ENCODE data around the gene TULP1.

The TULP1 gene

GRCh38 chr6:35477551-35478179 lies 35.0 kb downstream of the TULP1 start:
- H3K9ac ChIP-seq (ENCODE audit: low read length) = no peak overlapping the region
- no peaks in the 10 kb centered on the region for H3K27me3 ChIP-seq (ENCODE audit: low read length)
- H3K9me3 ChIP-seq (ENCODE audit: insufficient read depth, low read length) = no peaks in the 10 kb centered on the region
- H3K27ac ChIP-seq (ENCODE audit: low read depth, low read length) = no peak overlapping the region
- no peak overlapping the region for H2AFZ ChIP-seq (ENCODE audit: low read depth, low read length, severe bottlenecking)
- H4K20me1 ChIP-seq (ENCODE audit: low read depth, low read length) = no peaks in the 10 kb centered on the region
- peaks cover 34% of the 10 kb centered on the region for H3F3A ChIP-seq (ENCODE audit: insufficient read depth)
- no peaks in the 10 kb centered on the region for H3K79me2 ChIP-seq (ENCODE audit: insufficient read depth, low read length)
- no peak overlapping the region for H3K4me3 ChIP-seq (ENCODE audit: insufficient read depth, low read length, poor library complexity, severe bottlenecking)
- TF ChIP-seq CTCF (IDR thresholded peaks at IDR 0.05; ENCODE audit: insufficient read depth, low read length, poor library complexity, severe bottlenecking) (no peak), EZH2phosphoT487 (conservative IDR thresholded peaks at IDR 0.05; ENCODE audit: low read length) (no peak)
- peaks cover under 1% of the 10 kb centered on the region; the same call in 1 of the 2 replicates for H3K36me3 ChIP-seq (ENCODE audit: low read length)
- no peak overlapping the region for H3K4me2 ChIP-seq (ENCODE audit: low read depth, low read length, poor library complexity, severe bottlenecking)
- H3K9me2 ChIP-seq (replicated peaks; ENCODE audit: insufficient read depth, low read length) = no peaks in the 10 kb centered on the region

GRCh38 chr6:35477028-35477427 lies 35.7 kb downstream of the TULP1 start:
- H3K4me3 ChIP-seq (ENCODE audit: insufficient read depth, low read length, poor library complexity, severe bottlenecking) = no peak overlapping the region
- no peaks in the 10 kb centered on the region for H3K27me3 ChIP-seq (ENCODE audit: low read length)
- no peak overlapping the region for H2AFZ ChIP-seq (ENCODE audit: low read depth, low read length, severe bottlenecking)
- H3K9ac ChIP-seq (ENCODE audit: low read length) = no peak overlapping the region
- H3K27ac ChIP-seq (ENCODE audit: low read depth, low read length) = no peak overlapping the region
- H3F3A ChIP-seq (ENCODE audit: insufficient read depth) = peaks cover 40% of the 10 kb centered on the region
- H4K20me1 ChIP-seq (ENCODE audit: low read depth, low read length) = peaks cover 6% of the 10 kb centered on the region; the same call in 1 of the 2 replicates
- H3K9me2 ChIP-seq (replicated peaks; ENCODE audit: insufficient read depth, low read length) = no peaks in the 10 kb centered on the region
- no peaks in the 10 kb centered on the region for H3K79me2 ChIP-seq (ENCODE audit: insufficient read depth, low read length)
- no peaks in the 10 kb centered on the region for H3K9me3 ChIP-seq (ENCODE audit: insufficient read depth, low read length)
- TF ChIP-seq EZH2phosphoT487 (conservative IDR thresholded peaks at IDR 0.05; ENCODE audit: low read length) = no peak
- no peak for TF ChIP-seq CTCF (IDR thresholded peaks at IDR 0.05; ENCODE audit: insufficient read depth, low read length, poor library complexity, severe bottlenecking)
- peaks cover 7% of the 10 kb centered on the region for H3K36me3 ChIP-seq (ENCODE audit: low read length)
- H3K4me2 ChIP-seq (ENCODE audit: low read depth, low read length, poor library complexity, severe bottlenecking) = no peak overlapping the region

- Histone ChIP-seq H3K4me3 (ENCODE audit: insufficient read depth, low read length, poor library complexity, severe bottlenecking) (no peak overlapping the region), H3K4me2 (ENCODE audit: low read depth, low read length, poor library complexity, severe bottlenecking) (no peak overlapping the region), H3K36me3 (ENCODE audit: low read length) (peaks cover 16% of the 10 kb centered on the region), H3K9me2 (replicated peaks; ENCODE audit: insufficient read depth, low read length) (no peaks in the 10 kb centered on the region), H3K9ac (ENCODE audit: low read length) (no peak overlapping the region), H3K27me3 (ENCODE audit: low read length) (no peaks in the 10 kb centered on the region), H3K27ac (ENCODE audit: low read depth, low read length) (no peak overlapping the region), H4K20me1 (ENCODE audit: low read depth, low read length) (peaks cover 13% of the 10 kb centered on the region), H2AFZ (ENCODE audit: low read depth, low read length, severe bottlenecking) (no peak overlapping the region), H3F3A (ENCODE audit: insufficient read depth) (peaks cover 51% of the 10 kb centered on the region), H3K9me3 (ENCODE audit: insufficient read depth, low read length) (no peaks in the 10 kb centered on the region), H3K79me2 (ENCODE audit: insufficient read depth, low read length) (peaks cover 4% of the 10 kb centered on the region; the same call in 1 of the 2 replicates)
- TF ChIP-seq CTCF (IDR thresholded peaks at IDR 0.05; ENCODE audit: insufficient read depth, low read length, poor library complexity, severe bottlenecking) (no peak), EZH2phosphoT487 (conservative IDR thresholded peaks at IDR 0.05; ENCODE audit: low read length) (no peak)
These were observed 36.7 kb downstream of the TULP1 start for GRCh38 chr6:35476004-35476403.

Measured in SU-DHL-6 (cell line).